GM19238 (cell line): ENCODE measurements around the gene IP6K2.
"Not testable (repeated sequence)": the region's sequence is repeated elsewhere in the genome, so short reads cannot be mapped to it uniquely, and the experiment has no call there.

Source experiments
- DNase-seq: peaks from one replicate; pipeline ENCODE4 v3.0.0; 2011; ENCODE audit warnings: low spot score; ENCODE audit not compliant: insufficient read length

IP6K2 gene

DNA sequence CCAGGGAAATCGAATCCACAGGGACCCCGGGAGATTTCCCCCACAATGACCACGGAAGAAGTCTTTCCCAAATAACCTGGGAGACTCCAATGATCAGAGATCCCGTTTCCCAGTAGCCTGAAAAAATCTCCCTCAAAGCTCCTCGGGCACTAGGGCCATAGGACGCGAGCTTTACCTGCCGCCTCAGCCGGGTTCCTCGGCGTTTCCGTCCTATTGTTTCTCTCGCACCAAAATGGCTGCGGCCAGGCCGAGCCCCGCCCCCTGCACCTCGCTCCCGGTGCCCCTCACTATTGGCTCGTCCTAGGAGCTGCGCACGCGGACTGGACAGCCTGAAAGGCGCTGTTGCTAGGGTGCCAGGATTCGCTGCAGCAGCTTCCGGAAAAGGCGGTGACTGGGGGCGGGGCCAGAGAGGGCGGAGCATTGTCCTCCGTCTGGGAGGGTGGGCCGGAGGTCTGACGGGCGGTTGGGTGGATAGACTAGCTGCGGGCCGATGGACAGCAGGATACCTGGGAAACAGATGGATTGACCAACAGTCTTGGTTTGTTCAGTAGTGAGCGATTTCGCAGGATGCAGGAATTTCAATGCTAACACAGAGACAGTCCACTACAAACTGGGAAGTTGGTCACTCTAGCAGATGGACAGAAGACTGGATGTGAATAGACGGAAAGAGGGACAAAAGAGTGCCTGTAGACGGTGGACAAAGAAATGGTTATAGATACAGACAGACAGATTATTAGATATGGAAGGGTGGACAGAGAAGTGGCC, at the start of gene IP6K2:
Gene IP6K2, minus strand, starts transcription at position 240 of the 765 bp plus-strand sequence. CDS start 21,930 bp downstream, outside the sequence.
- DNase-seq: peak; percentile 97

DNA sequence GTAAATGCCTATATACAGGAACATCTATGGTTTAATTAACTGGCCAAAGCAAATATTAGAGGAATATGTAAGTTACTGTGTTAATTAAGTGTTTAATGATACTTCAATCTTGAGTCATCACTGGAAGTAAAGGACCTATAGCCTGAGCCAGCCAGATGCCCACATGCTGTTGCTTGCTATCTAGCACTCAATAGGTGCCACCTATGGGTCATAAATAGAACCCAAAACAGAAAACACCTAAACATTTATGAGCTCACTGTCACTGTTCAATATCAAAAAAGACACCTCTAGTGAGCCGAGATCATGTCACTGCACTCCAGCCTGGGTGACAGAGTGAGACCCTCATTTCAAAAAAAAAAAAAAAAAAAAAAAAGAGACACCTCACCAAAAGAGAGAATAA, 48.4 kb upstream of the IP6K2 start:
- DNase-seq: no peak

DNA sequence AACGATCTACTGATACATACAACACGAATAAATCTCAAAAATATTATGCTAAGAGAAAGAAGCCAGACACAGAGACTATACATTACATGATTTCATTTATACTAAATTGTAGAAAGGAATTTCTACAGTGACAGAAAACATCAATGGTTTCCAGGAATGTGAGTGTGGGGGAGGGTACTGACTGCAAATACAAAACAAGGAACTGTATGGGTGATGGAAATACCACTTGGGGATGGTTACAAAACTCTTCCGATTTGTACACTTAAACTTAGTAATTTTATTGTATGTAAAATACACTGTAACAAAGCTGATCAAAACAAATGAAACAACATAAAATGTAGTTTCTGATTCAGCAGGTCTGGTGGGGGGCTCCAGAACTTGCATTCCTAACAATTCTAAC, 45.8 kb upstream of the IP6K2 start:
- no peak for DNase-seq

DNA sequence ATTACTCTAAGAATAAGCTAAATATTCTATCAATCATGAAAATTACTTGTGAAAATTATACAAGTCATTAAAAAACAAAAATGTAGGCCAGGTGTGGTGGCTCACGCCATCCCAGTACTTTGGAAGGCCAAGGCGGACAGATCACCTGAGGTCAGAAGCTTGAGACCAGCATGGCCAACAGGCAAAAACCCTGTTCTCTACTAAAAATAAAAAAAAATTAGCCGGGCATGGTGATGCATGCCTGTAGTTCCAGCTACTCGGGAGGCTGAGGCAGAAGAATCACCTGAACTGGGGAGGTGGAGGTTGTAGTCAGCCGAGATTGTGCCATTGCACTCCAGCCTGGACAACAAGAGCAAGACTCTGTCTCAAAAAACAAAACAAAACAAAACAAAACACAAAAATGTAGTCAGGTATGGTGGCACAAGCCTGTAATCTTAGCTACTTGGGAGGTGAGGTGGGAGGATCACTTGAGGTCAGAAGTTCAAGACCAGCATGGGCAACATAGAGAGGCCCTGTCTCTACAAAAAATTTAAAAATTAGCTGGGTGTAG, 43.0 kb upstream of the IP6K2 start:
- not testable (repeated sequence) for DNase-seq

DNA sequence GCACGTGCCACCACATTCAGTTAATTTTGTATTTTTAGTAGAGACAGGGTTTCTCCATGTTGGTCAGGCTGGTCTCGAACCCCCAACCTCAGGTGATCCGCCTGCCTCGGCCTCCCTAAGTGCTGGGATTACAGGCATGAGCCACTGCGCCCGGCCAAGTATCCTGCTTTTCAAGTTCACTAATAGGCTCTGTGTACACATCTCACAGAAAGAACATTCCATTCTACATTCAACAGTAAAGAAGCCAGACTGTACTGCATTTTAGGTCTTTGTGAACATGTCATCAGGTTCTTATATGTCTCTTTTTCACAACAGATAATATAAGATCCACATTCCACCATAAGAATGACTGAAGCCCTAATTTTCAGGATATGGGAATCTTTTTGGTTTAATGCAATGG, 42.5 kb upstream of the IP6K2 start:
- not testable (repeated sequence) for DNase-seq

DNA sequence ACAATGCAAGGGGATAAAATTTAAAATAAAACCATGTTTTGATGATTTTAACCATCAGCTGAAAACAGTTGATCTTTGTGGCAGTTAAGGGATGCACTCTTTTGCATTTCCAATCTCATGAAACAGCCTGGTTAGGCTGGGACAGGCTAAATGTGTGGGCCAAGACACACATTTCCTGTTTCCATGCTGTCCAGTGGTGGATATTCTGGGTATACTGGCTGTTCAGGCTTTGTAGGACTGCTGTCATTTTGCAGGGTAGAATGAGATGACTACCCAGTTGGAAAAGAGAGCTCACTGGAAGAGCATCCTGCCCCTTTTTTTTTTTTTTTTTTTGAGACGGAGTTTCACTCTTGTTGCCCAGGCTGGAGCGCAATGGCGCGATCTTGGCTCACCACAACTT, 42.0 kb upstream of the IP6K2 start:
- no peak for DNase-seq

DNA sequence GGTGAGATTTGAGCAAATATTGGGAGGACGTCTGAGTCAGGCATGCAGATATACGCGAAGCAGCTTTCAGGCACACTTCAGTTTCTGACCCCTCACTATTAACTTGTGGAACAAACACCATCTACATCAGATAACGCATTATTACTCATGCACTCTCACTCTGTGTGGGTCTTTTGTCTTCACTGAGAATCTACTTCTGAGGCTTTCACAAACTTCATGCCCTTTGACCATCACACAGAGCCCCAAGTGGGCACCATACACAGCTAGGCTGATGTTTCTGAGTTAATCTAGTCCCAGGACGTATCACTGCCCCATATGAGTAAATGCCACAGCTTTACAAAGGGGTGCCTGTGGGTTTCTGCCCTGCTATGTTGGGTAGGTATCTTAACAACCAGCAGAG, 39.6 kb upstream of the IP6K2 start:
- DNase-seq: no peak

DNA sequence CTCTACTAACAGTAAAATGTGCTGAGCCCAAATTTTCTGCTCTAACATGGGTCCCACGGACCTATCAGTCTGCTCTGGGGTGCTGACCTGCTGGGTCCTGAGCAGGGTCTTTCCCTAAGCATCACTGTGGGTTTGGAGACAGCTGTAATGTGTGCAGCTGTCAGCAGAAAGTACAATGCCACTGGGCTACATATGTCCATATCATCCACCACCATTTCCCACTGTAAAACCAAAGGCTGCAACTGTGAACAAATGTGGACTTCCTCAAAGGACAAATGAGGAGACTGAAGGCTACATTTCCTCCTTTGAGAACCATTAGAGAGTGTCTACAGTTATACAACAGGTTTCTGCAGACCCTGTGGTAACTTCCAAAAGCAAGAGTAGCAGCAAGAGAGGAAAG, 33.8 kb upstream of the IP6K2 start:
- no peak for DNase-seq

DNA sequence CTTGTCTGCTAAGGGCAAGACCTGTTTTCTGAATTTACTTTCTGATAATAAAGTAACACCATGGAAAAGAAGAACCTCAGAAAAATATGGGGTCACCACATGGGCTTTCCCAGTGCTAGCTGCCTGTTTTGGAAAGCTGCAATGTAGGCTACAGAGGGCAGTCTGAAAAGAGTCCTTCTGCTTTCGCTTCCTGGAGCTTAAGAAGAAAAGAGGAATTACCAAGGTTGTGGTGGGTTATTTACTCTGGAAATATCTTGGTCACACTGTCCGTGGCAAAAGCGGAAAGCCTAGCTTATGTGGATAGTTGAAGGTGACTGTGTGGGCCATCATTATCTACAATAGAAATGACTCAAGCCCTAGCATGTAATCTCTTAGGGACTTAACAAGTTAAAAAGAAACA, 31.7 kb upstream of the IP6K2 start:
- DNase-seq: no peak

DNA sequence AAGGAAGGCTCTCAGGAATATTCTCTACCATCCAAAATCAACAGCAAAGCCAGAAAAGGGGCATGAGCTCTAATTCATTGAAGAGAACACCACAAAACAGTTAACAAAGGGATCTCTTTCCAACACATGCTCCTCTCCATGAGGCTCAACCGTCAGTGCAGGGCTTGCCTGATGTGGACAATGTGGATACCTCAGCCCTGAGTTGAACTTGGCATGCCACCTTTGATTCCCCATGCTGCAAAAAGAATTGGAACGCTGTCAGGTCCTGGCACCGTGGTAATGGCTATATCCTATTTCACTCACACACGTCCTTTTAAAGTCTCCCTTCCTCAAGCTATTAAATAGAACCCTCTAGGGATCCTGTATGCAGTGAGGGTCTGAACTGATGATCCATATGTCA, 30.7 kb upstream of the IP6K2 start:
- no peak for DNase-seq

- no peak for DNase-seq
Observed at GRCh38 chr3:48747015-48747615, 30.1 kb upstream of the IP6K2 start.

GRCh38 chr3:48743773-48744172, 26.8 kb upstream of the IP6K2 start:
- no peak for DNase-seq

DNA sequence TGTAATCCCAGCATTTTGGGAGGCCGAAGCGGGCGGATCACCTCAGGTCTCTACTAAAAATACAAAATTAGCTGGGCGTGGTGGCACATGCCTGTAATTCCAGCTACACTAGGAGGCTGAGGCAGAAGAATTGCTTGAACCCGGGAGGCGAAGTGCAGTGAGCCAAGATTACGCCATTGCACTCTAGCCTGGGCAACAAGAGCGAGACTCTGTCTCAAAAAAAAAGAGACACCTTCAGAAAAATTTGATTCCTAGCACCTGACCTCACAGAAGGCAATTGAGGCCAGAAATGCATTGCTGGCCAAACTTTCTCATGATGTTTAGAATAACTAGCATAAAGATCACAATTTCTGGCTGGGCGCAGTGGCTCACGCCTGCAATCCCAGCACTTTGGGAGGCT, 24.2 kb upstream of the IP6K2 start:
- DNase-seq: not testable (repeated sequence)

DNA sequence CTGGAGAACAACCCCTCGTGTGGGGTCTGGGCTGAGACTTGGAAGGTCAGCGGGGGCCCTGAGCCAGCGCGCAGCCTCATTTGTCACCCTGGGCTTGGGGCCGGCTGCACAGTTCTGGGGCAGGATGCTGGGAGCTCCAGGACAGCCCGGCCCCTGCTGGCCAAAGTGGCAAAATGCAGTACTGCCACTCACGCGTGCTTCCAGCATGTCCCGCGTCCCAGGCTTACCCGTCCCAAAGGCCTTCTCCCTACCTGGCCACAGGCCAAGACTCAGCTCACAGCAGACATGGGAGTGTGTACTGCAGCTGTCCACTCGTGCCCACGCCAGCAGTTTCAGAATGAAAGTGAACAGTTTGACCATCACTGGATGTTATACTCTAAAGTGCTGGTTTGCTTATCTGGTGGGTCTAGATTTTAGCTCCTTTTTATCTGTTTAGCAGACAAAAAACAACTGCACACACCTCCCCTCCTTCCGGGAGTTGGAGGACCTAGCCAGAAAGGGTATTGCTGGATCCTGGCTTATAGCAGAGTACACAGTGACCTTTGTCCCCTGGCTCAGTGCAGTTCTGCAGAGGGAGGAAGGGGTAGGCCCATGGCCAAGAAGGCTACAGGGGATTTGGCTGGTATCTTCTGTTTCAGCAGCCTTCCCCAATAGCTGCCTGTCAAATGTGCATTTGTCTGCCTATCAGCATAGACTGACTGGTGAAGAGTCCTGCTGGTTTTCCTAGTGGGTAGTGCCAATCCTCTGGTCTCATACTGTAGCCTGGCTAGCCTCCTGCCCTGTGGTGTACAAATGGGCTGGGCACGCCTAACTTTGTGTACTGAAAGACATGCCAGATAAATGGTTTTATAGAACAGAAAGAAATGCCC, 23.2 kb upstream of the IP6K2 start:
- peak; percentile 78 for DNase-seq

- no peak for DNase-seq
Observed at GRCh38 chr3:48739617-48739954, 22.6 kb upstream of the IP6K2 start.

GRCh38 chr3:48738926-48739616, 22.1 kb upstream of the IP6K2 start:
- DNase-seq: no peak

- DNase-seq: no peak
Observed at GRCh38 chr3:48738144-48738536, 21.1 kb upstream of the IP6K2 start.

GRCh38 chr3:48735075-48735767, 18.2 kb upstream of the IP6K2 start:
- not testable (repeated sequence) for DNase-seq

DNA sequence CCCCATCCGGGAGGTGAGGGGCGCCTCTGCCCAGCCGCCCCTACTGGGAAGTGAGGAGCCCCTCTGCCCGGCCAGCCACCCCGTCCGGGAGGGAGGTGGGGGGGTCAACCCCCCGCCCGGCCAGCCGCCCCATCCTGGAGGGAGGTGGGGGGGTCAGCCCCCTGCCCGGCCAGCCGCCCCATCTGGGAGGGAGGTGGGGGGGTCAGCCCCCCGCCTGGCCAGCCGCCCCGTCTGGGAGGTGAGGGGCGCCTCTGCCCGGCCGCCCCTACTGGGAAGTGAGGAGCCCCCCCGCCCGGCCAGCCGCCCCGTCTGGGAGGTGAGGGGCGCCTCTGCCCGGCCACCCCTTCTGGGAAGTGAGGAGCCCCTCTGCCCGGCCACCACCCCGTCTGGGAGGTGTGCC, 17.5 kb upstream of the IP6K2 start:
- DNase-seq: not testable (repeated sequence)

GRCh38 chr3:48733752-48734518, 16.9 kb upstream of the IP6K2 start:
- DNase-seq: not testable (repeated sequence)
